Umbilical cord (tissue), 2 donors: Measurements from ENCODE around the gene REEP1. TPM values are rescaled to one million over a fixed set of nuclear protein-coding genes. Genes with fewer than 3 reads are reported as not detected.
"Not testable (repeated sequence)": the region's sequence is repeated elsewhere in the genome, so short reads cannot be mapped to it uniquely, and the experiment has no call there.

Experiments used
- DNase-seq: peaks from one replicate; pipeline ENCODE4 v3.0.0-alpha.2; 2015; ENCODE audit warnings: low spot score
- total RNA-seq: library from RNA; depleted of rRNA; stranded (reverse); fragments of >200 nt; gene quantifications from one replicate; pipeline ENCODE4 v1.2.3, GENCODE V29; 2014; ENCODE audit warnings: low replicate concordance; ENCODE audit not compliant: insufficient read depth

Gene REEP1
- total RNA-seq, 1 donor from 2014 or later, result 4.1 TPM

GRCh38 chr2:86347401-86347800, 10.0 kb upstream of the REEP1 start:
- DNase-seq, result no peak

GRCh38 chr2:86345783-86346370, 8.5 kb upstream of the REEP1 start:
- not testable (repeated sequence) for DNase-seq

- DNase-seq, result no peak
These were observed 7.0 kb upstream of the REEP1 start for GRCh38 chr2:86344404-86344803.

GRCh38 chr2:86342488-86342887, 5.1 kb upstream of the REEP1 start:
- DNase-seq, result no peak

DNA sequence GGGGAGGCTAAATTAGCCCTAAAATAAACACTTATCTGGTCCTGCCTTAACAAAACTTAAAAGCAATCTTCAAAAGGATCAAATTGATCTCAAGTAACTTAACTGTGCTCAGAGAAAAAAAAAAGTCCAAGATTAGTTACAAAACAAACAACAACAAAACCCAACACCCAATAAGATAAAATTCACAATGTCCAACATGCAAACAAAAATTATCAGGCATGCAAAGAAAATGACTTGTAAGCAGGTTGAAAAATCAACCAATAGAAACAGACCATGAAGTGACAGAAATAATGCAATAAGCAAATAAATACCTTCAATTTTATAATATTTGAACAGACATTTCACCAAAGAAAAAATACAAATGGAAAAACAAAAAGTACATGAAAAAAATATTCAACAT, 4.0 kb upstream of the REEP1 start:
- no peak for DNase-seq

DNA sequence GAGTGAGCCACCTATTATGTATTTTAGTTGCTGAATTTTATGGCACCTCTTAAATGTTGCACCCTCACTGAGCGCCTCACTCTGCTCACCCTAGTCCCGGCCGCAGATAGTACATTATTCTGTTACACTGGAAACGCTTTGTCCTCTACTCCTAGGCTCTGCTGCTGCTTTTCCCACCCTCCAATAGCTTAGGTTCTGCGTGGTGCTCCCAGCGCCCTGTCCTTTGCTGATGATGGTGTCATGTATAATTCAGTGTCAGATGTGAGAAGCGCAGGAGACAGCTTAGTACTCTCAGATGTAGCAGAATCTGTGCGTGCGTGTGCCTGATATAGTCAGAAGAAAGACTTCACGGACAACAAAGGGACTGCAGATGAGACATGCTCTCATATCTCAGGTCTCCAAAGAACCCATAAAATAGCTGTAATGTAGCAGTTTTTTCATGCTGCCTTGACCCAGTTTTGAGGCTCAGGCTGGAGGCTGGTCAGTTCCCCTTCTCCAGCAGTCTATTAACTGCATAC, 1.4 kb upstream of the REEP1 start:
- no peak for DNase-seq

- DNase-seq, result no peak
These were observed 667 bp downstream of the REEP1 start for GRCh38 chr2:86336675-86337243.

GRCh38 chr2:86335865-86336674, 1.4 kb downstream of the REEP1 start:
- no peak for DNase-seq

DNA sequence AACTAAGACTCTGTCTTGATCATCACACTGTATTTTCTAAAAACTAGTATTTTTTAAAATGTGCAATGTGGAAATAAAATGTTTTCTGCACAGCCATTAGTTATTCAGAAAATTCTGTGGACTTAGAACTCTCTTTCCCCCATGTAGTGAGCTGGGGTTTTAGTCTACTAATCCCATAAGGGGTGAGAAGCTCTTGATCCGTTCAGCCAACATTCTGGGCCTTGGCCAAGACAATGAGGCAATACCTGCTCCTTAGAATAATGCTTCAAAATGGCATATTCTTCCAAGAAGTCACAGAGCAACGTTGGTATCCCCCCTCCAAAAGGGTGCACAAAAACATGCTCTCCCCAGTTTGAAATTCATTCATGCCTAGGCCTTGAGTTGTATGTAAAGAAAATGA, 4.0 kb downstream of the REEP1 start:
- no peak for DNase-seq

GRCh38 chr2:86332654-86333053, 4.8 kb downstream of the REEP1 start:
- DNase-seq, result no peak

DNA sequence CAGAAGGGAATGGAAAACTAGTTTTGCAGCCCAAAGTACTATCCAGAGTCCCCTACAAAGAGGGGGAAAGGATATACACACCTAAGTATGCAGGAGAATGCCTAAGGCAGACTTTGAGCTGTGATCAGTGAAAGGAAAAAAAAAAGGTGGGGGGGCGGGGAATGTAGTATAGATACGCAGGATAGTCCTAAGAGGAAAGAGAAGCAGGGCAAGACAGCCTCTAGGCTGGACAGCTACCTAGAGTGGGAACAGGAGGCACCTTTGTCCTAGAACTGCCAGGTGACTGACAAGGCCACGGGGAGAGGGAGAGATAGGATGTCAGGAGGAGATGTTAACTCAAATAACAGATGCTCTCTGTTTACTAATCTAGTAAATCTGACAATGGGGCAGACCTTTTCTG, 6.0 kb downstream of the REEP1 start:
- peak; percentile 28 for DNase-seq

- no peak for DNase-seq
These were observed 7.4 kb downstream of the REEP1 start for GRCh38 chr2:86330001-86330400.

GRCh38 chr2:86323273-86324021, 14.0 kb downstream of the REEP1 start:
- DNase-seq, result no peak

GRCh38 chr2:86319700-86320580, 17.5 kb downstream of the REEP1 start:
- DNase-seq, result no peak

DNA sequence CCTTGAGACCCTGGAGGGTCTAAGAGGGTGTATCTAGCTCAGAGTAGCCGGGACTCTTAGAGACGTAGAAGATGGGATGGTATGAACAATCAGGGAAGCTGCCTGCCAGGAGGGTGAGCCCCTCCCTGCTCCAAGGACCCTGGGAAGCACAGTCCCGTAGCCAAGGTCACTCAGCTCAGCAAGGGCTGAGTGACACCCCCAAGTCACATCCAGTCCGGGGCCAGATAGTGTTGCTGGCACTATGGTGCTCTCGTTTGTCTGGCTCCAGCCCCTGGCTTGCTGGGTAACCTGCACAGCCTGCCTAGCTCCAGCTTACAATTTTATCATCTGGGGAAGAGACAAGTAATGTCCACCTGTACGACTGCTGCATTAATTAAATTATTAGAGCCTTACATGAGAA, 22.3 kb downstream of the REEP1 start:
- no peak for DNase-seq

DNA sequence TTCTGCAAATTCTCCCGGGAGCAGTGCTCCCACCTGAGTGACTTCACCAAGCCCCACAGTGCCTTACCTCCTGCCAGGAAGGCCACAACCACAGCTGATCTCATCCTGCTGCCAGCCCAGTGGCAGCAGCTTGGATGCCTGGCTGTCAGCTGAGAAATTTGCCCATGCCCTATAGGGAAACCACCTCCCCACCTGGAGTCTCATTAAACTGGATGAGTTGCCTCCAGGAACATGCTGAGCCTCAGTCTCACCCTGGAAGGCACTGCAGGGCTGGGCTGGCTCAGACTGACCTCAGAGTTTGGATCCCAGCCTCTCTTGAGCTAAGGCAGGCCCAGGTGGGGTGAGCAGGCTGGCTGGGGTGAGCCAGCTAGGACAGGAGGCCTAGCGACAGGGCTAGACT, 23.3 kb downstream of the REEP1 start:
- no peak for DNase-seq

GRCh38 chr2:86313341-86313740, 24.1 kb downstream of the REEP1 start:
- DNase-seq, result no peak

GRCh38 chr2:86311879-86312278, 25.5 kb downstream of the REEP1 start:
- no peak for DNase-seq

- no peak for DNase-seq
These were observed 27.5 kb downstream of the REEP1 start for GRCh38 chr2:86309966-86310365.

GRCh38 chr2:86308984-86309695, 28.3 kb downstream of the REEP1 start:
- no peak for DNase-seq
